ENCODE data around the gene HACD2. TPM values are rescaled to one million over a fixed set of nuclear protein-coding genes. Genes with fewer than 3 reads are reported as not detected.

The HACD2 gene
- polyA plus RNA-seq, 1 of the 3 experiments (the other 2 are of a cell fraction) = 13.8 TPM

- no peaks in the 10 kb centered on the region for H3K27me3 ChIP-seq (ENCODE audit: insufficient read depth)
- no peaks in the 10 kb centered on the region for H3K9me3 ChIP-seq
- WGBS (ENCODE audit: low lambda C conversion rate) = 90% methylated on average over 4 of the region's 4 CpGs
- H3K9ac ChIP-seq = no peak overlapping the region
- CTCF ChIA-PET = interaction anchor here (0.9 to 1.1 kb wide), 2 partner anchors 24 to 30 kb away, joined by 3 to 4 read pairs; no protein-coding TSS in a partner anchor
- no peak overlapping the region for H2AFZ ChIP-seq (ENCODE audit: low read depth)
- TF ChIP-seq NFIC (IDR thresholded peaks at IDR 0.05; ENCODE audit: borderline replicate concordance) (no peak), YY1 (IDR thresholded peaks at IDR 0.05; ENCODE audit: low read depth) (no peak), EZH2phosphoT487 (IDR thresholded peaks at IDR 0.05; ENCODE audit: borderline replicate concordance, low read depth) (no peak), PBX3 (IDR thresholded peaks at IDR 0.05) (no peak), FOXJ3 (CRISPR knock-in tag; IDR thresholded peaks at IDR 0.05) (no peak), IRF3 (IDR thresholded peaks at IDR 0.05; ENCODE audit: low read depth, low read length) (no peak), NRF1 (IDR thresholded peaks at IDR 0.05; ENCODE audit: low read depth, low read length) (no peak), RFX5 (IDR thresholded peaks at IDR 0.05; ENCODE audit: low read length) (no peak), TCF12 (IDR thresholded peaks at IDR 0.05) (no peak), RXRA (IDR thresholded peaks at IDR 0.05; ENCODE audit: borderline replicate concordance, low read depth) (no peak)
- TF ChIP-seq, protein P1, sequence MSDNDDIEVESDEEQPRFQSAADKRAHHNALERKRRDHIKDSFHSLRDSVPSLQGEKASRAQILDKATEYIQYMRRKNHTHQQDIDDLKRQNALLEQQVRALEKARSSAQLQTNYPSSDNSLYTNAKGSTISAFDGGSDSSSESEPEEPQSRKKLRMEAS (IDR thresholded peaks at IDR 0.05; ENCODE audit: low read depth) = no peak
- TF ChIP-seq, protein P2, sequence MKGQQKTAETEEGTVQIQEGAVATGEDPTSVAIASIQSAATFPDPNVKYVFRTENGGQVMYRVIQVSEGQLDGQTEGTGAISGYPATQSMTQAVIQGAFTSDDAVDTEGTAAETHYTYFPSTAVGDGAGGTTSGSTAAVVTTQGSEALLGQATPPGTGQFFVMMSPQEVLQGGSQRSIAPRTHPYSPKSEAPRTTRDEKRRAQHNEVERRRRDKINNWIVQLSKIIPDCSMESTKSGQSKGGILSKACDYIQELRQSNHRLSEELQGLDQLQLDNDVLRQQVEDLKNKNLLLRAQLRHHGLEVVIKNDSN (IDR thresholded peaks at IDR 0.05; ENCODE audit: borderline replicate concordance, low read depth) = no peak
- POLR2A ChIA-PET = interaction anchor here (0.5 kb wide), 1 partner anchor 893 kb away, joined by 3 read pairs; no protein-coding TSS in a partner anchor
- H3K4me2 ChIP-seq = no peak overlapping the region
- no peaks in the 10 kb centered on the region for H3K36me3 ChIP-seq (replicated peaks in 1 of 2; ENCODE audit: control insufficient read depth in 1 of 2, insufficient read depth in 2 of 2, low read length in 1 of 2)
- H3K27ac ChIP-seq (ENCODE audit: low read depth in 2 of 2, low read length in 1 of 2) = no peak overlapping the region
- peaks cover 11% of the 10 kb centered on the region for H3K79me2 ChIP-seq (ENCODE audit: insufficient read depth)
- peaks cover 4% of the 10 kb centered on the region for H3F3A ChIP-seq (replicated peaks; ENCODE audit: insufficient read depth)
- H3K4me1 ChIP-seq (ENCODE audit: control insufficient read depth in 1 of 2, insufficient read depth in 2 of 2, low read depth in 1 of 2, low read length in 1 of 2) = peaks cover 0 to 6% of the 10 kb centered on the region in 2 experiments; a peak in 1 of 4 replicates
- H3K4me3 ChIP-seq (ENCODE audit: low read depth in 2 of 2, low read length in 1 of 2) = no peak overlapping the region
- no peaks in the 10 kb centered on the region for H3K9me2 ChIP-seq
- DNase-seq = no peak
- H4K20me1 ChIP-seq (ENCODE audit: insufficient read depth) = no peaks in the 10 kb centered on the region
These were observed 50.6 kb downstream of the HACD2 start for GRCh38 chr3:123534264-123534663.

- H3K4me3 ChIP-seq (ENCODE audit: low read depth in 2 of 2, low read length in 1 of 2) = no peak overlapping the region
- no peak overlapping the region for H3K9ac ChIP-seq
- peaks cover 0 to 6% of the 10 kb centered on the region in 2 experiments; a peak in 1 of 4 replicates for H3K4me1 ChIP-seq (ENCODE audit: control insufficient read depth in 1 of 2, insufficient read depth in 2 of 2, low read depth in 1 of 2, low read length in 1 of 2)
- peaks cover 4% of the 10 kb centered on the region for H3F3A ChIP-seq (replicated peaks; ENCODE audit: insufficient read depth)
- H3K9me2 ChIP-seq = no peaks in the 10 kb centered on the region
- no peak overlapping the region for H3K27ac ChIP-seq (ENCODE audit: low read depth in 2 of 2, low read length in 1 of 2)
- WGBS (ENCODE audit: low lambda C conversion rate) = 100% methylated on average over 2 of the region's 2 CpGs
- no peak overlapping the region for H2AFZ ChIP-seq (ENCODE audit: low read depth)
- H3K36me3 ChIP-seq (replicated peaks in 1 of 2; ENCODE audit: control insufficient read depth in 1 of 2, insufficient read depth in 2 of 2, low read length in 1 of 2) = no peaks in the 10 kb centered on the region
- H4K20me1 ChIP-seq (ENCODE audit: insufficient read depth) = no peaks in the 10 kb centered on the region
- H3K4me2 ChIP-seq = no peak overlapping the region
- TF ChIP-seq RFX5 (IDR thresholded peaks at IDR 0.05; ENCODE audit: low read length) = no peak
- ChIA-PET CTCF (no interaction called here), POLR2A (interaction anchor here (0.5 kb wide), 1 partner anchor 892 kb away, joined by 3 read pairs; no protein-coding TSS in a partner anchor)
- no peak for DNase-seq
- no peaks in the 10 kb centered on the region for H3K9me3 ChIP-seq
- H3K27me3 ChIP-seq (ENCODE audit: insufficient read depth) = no peaks in the 10 kb centered on the region
- H3K79me2 ChIP-seq (ENCODE audit: insufficient read depth) = peaks cover 8% of the 10 kb centered on the region
These were observed 51.2 kb downstream of the HACD2 start for GRCh38 chr3:123533554-123534159.

Data from SK-N-SH (cell line).